IPS-18a (cell line): ENCODE data around the gene FAHD1.

Source experiments
- H3K27ac ChIP-seq: one replicate; pipeline ENCODE4 v1.5.1; 2013; ENCODE audit warnings: low read length
- H3K27me3 ChIP-seq: one replicate; pipeline ENCODE4 v1.6.1; 2013; ENCODE audit warnings: mild to moderate bottlenecking, low read length; ENCODE audit not compliant: control insufficient read depth, insufficient read depth
- H3K36me3 ChIP-seq: one replicate; pipeline ENCODE4 v1.6.1; 2013; ENCODE audit warnings: low read depth, low read length; ENCODE audit not compliant: control insufficient read depth
- H3K4me1 ChIP-seq: one replicate; pipeline ENCODE4 v1.6.1; 2013; ENCODE audit warnings: low read depth, low read length; ENCODE audit not compliant: control insufficient read depth
- H3K4me3 ChIP-seq: one replicate; pipeline ENCODE4 v1.5.1; 2013; ENCODE audit warnings: low read length
- H3K9ac ChIP-seq: one replicate; pipeline ENCODE4 v1.6.1; 2013; ENCODE audit warnings: mild to moderate bottlenecking, low read length, moderate library complexity
- H3K9me3 ChIP-seq: one replicate; pipeline ENCODE4 v1.6.1; 2013; ENCODE audit warnings: low read depth, low read length; ENCODE audit not compliant: control insufficient read depth

FAHD1 gene

GRCh38 chr16:1820096-1820945 is 6.7 kb upstream of the FAHD1 start:
- Histone ChIP-seq H3K4me3 (no peak overlapping the region), H3K27me3 (no peaks in the 10 kb centered on the region), H3K4me1 (no peaks in the 10 kb centered on the region), H3K27ac (no peak overlapping the region), H3K36me3 (no peaks in the 10 kb centered on the region), H3K9ac (no peak overlapping the region), H3K9me3 (no peaks in the 10 kb centered on the region)

DNA sequence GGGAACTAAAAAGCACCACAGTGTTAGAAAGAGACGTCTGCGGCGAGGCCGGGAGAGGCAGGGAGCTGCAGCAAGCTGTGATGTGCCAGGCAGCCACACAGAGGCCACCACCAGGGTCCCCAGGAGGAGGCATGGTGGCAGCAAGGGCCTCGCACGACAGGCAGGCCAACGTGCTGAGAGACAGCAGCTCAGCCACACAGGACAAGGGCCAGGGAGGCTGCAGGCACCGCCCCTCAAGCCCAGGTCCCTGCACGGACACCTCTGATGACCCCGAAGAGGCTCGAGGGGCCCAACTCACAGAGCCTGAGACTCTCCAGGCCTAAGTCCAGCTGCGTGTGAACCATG is 6.1 kb upstream of the FAHD1 start:
- Histone ChIP-seq H3K9ac (no peak overlapping the region), H3K4me3 (no peak overlapping the region), H3K27me3 (no peaks in the 10 kb centered on the region), H3K36me3 (no peaks in the 10 kb centered on the region), H3K27ac (no peak overlapping the region), H3K4me1 (no peaks in the 10 kb centered on the region), H3K9me3 (no peaks in the 10 kb centered on the region)

- no peaks in the 10 kb centered on the region for H3K4me1 ChIP-seq
- H3K27ac ChIP-seq = no peak overlapping the region
- no peak overlapping the region for H3K9ac ChIP-seq
- H3K36me3 ChIP-seq = no peaks in the 10 kb centered on the region
- no peaks in the 10 kb centered on the region for H3K9me3 ChIP-seq
- H3K4me3 ChIP-seq = no peak overlapping the region
- H3K27me3 ChIP-seq = no peaks in the 10 kb centered on the region
These were observed 5.0 kb upstream of the FAHD1 start for GRCh38 chr16:1821861-1822611.

DNA sequence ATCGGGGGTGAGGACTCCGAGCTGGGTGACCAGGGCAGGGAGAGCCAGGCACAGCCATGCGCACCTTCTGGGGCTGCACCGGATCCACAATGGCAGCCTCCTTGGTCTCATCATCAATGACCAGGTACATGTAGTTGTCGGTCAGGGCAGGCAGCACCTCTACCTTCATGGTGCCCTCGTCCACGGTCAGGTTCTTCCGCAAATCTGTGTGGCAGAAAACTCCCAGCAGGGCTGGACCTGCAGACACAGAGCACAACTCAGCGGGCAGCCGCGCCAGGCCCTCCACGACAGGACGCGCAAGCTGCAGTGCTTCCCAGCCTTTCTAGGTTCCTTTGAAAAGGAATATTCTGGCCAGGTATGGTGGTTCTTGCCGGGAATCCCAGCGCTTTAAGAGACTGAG is 4.2 kb upstream of the FAHD1 start:
- H3K9ac ChIP-seq = no peak overlapping the region
- no peaks in the 10 kb centered on the region for H3K9me3 ChIP-seq
- H3K4me3 ChIP-seq = no peak overlapping the region
- H3K4me1 ChIP-seq = no peaks in the 10 kb centered on the region
- H3K36me3 ChIP-seq = no peaks in the 10 kb centered on the region
- H3K27me3 ChIP-seq = no peaks in the 10 kb centered on the region
- no peak overlapping the region for H3K27ac ChIP-seq

GRCh38 chr16:1823821-1824220 is 3.2 kb upstream of the FAHD1 start:
- Histone ChIP-seq H3K9ac (no peak overlapping the region), H3K9me3 (no peaks in the 10 kb centered on the region), H3K4me3 (no peak overlapping the region), H3K4me1 (no peaks in the 10 kb centered on the region), H3K36me3 (no peaks in the 10 kb centered on the region), H3K27ac (no peak overlapping the region), H3K27me3 (no peaks in the 10 kb centered on the region)

DNA sequence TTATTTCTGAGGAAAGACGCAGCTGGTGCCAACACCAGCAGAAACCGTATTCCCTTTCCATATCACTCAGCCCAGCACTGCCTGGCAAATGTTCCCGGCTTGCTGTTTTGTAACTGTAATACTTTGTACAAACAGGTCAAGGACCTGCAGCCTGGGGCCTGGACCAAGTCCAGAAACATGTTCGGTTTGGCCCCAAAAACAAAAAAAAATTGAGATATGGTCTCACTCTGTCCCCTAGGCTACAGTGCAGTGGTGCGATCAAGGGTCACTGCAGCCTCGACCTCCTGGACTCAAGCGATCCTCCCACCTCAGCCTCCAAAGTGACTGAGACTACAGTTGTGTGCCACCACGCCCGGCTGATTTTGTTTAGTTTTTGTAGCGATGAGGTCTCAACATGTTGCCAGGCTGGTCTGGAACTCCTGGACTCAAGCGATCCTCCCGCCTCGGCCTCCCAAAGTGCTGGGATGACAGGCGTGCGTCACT is 1.6 kb upstream of the FAHD1 start:
- no peaks in the 10 kb centered on the region for H3K4me1 ChIP-seq

DNA sequence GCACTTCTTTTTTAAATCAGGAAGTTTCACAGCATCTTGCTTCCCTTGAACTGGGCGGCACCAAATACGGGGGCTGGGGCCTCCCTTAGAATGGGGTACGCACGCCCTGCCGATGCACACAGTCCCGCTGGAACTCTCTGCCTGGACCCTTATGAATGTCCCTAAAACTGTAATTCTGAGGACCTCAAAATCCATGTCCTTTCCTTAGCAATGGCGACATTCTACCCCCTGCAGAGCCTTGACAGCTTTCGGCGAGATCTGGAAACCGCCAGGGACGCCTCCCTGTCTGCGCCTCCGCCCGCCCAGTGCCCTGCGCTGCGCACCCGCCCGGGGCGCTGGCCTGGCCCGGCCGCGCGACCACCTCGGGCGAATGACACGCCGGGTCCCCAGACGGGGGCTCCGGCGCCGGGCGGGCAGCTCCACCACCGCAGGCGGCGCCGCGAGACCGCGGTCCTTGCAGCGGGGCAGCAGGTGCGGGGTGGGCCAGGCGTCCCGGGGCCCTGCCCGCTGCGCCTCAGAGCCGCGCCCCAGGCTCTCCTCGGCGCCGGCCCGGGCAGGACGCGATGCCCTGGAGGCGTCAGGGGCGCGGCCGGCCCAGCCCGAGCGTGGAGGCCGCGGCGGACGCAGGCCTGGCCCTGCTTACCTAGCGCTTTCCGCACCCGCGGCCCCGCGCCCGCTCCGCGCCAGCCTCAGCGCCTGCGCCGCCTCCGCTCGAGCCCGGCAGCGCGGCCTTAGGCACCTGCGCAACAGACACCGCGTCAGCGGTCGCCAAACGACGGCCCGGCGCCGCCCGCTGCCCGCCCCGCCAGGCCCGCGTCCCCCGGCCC is 929 bp upstream of the FAHD1 start:
- Histone ChIP-seq H3K4me1 (no peaks in the 10 kb centered on the region), H3K4me3 (peak overlapping the region; percentile 53), H3K9ac (no peak overlapping the region), H3K27ac (no peak overlapping the region), H3K36me3 (no peaks in the 10 kb centered on the region), H3K9me3 (no peaks in the 10 kb centered on the region), H3K27me3 (no peaks in the 10 kb centered on the region)

More for the DNA sequence above, 1.6 kb upstream of the FAHD1 start:
- Histone ChIP-seq H3K9ac (no peak overlapping the region), H3K4me3 (peak overlapping the region; percentile 53), H3K9me3 (no peaks in the 10 kb centered on the region), H3K27ac (no peak overlapping the region), H3K27me3 (no peaks in the 10 kb centered on the region), H3K36me3 (no peaks in the 10 kb centered on the region)

- no peak overlapping the region for H3K9ac ChIP-seq
- peak overlapping the region; percentile 98 for H3K4me3 ChIP-seq
- H3K36me3 ChIP-seq = no peaks in the 10 kb centered on the region
- H3K27me3 ChIP-seq = no peaks in the 10 kb centered on the region
- H3K9me3 ChIP-seq = no peaks in the 10 kb centered on the region
- H3K4me1 ChIP-seq = no peaks in the 10 kb centered on the region
- no peak overlapping the region for H3K27ac ChIP-seq
These were observed 1.8 kb downstream of the FAHD1 start for GRCh38 chr16:1828645-1829410.

GRCh38 chr16:1830213-1830612 is 3.2 kb downstream of the FAHD1 start:
- Histone ChIP-seq H3K4me1 (no peaks in the 10 kb centered on the region), H3K27ac (no peak overlapping the region), H3K4me3 (no peak overlapping the region), H3K9ac (no peak overlapping the region), H3K27me3 (no peaks in the 10 kb centered on the region), H3K36me3 (no peaks in the 10 kb centered on the region), H3K9me3 (no peaks in the 10 kb centered on the region)

- no peaks in the 10 kb centered on the region for H3K36me3 ChIP-seq
These were observed 4.4 kb downstream of the FAHD1 start for GRCh38 chr16:1831186-1832075.

More at GRCh38 chr16:1831186-1832075, 4.4 kb downstream of the FAHD1 start:
- no peaks in the 10 kb centered on the region for H3K27me3 ChIP-seq
- no peak overlapping the region for H3K4me3 ChIP-seq
- no peaks in the 10 kb centered on the region for H3K9me3 ChIP-seq
- no peaks in the 10 kb centered on the region for H3K4me1 ChIP-seq
- no peak overlapping the region for H3K9ac ChIP-seq
- H3K27ac ChIP-seq = no peak overlapping the region
